GM19324 (cell line): ENCODE measurements around the gene SPATA7.
"Not testable (repeated sequence)": the region's sequence is repeated elsewhere in the genome, so short reads cannot be mapped to it uniquely, and the experiment has no call there.

ENCODE experiments used
- ATAC-seq: cut with Tn5 transposase; IDR thresholded peaks from one replicate; pipeline ENCODE4 v1.9.1; 2021; ENCODE audit warnings: mild to moderate bottlenecking, moderate library complexity; ENCODE audit not compliant: unreplicated experiment, low FRiP score

Gene SPATA7

DNA sequence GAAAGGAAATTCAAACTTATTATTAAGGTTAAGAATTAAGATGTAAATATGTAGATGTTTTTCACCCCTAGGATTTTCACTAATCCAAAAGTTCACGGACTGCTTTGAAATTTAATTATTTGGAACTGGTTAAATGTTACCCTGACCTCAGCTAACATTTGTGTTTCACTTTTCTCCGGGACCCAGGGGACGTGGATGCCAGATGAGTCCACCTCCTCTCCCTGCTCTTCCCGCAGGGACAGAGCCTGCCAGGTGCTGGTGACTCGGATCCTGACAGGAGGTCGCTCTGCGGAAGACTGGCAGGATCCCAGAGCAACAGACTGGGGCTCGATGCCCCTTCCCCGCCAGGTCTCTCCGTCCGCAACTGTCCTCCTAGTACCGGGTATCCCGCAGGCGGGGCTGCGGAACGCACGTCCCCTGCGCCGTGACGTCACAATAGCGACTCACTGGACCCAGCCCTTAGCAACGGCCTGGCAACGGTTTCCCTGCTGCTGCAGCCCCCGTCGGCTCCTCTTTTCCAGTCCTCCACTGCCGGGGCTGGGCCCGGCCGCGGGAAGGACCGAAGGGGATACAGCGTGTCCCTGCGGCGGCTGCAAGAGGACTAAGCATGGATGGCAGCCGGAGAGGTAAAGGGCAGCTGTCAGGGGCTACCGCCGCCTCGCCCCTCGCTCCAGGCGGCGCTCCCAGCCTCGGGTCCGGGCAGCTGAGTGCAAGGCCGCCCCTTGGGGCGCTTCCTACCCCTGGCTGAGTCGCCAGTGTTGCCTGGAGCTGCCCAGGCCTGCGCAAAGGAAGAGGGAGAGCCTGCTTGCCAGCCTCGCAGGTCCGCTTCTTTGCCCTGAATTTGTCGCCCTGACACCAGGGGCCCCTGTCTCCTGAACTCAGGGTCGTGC is at the start of gene SPATA7:
Gene SPATA7 (plus strand): TSS at position 446 of the 890 bp plus-strand sequence. CDS start 162 bp downstream, at position 608.
- peak; percentile 100 for ATAC-seq

GRCh38 chr14:88340357-88340756 is 45.1 kb upstream of the SPATA7 start:
- ATAC-seq: no peak

- ATAC-seq: no peak
Observed at GRCh38 chr14:88342980-88343379, 42.5 kb upstream of the SPATA7 start.

- no peak for ATAC-seq
Observed at GRCh38 chr14:88346048-88346639, 39.3 kb upstream of the SPATA7 start.

GRCh38 chr14:88348546-88348945 is 36.9 kb upstream of the SPATA7 start:
- no peak for ATAC-seq

DNA sequence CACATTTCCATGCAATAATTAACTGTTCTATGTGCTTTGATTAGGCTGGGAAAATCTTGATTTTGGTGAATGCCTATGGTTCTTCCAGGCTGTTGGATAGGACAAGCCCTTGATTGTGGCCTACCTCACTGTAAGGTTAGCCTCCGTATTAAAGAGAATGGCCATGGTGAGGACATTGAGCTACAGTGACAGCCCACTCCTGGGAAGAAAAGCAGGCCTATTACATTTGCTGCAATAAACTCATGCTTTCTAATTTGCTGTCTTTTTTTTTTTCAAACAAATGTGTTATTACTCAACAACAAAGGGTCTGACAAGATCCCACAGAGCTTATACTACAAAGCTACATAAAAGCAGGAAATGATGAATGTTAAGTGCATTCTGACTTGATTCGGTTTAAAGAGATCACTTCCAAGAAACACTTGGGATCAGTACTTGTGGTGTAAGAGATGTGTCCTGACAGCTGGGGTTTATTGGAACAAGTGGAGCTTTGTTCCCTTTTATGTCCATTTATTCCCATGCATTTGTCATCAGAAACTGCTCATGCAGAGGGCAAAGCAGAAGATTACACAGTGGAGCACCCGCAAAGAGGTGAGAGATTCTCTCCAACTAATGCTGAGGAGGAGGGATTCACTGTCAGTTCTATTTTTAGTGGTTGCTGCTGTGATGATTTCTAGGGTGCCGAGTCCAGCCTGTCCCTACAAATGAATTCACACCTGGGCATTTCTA is 33.3 kb upstream of the SPATA7 start:
- no peak for ATAC-seq

DNA sequence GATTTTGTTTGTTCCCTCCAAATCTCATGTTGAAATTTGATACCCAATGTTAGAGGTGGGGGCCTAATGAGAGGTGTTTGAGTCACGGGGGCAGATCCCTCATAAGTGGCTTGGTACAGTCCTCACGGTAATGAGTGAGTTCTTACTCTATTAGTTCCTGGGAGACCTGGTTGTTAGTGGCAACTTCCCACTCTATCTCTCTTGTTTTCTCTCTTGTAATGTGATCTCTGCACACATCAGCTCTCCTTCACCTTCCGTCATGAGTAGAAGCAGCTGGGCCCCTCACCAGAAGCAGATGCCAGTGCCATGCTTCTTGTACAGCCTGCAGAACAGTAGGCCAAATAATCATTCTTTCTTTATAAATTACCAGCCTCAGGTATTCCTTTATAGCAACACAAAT is 32.8 kb upstream of the SPATA7 start:
- ATAC-seq: no peak

- ATAC-seq: no peak
Observed at GRCh38 chr14:88354358-88354757, 31.1 kb upstream of the SPATA7 start.

DNA sequence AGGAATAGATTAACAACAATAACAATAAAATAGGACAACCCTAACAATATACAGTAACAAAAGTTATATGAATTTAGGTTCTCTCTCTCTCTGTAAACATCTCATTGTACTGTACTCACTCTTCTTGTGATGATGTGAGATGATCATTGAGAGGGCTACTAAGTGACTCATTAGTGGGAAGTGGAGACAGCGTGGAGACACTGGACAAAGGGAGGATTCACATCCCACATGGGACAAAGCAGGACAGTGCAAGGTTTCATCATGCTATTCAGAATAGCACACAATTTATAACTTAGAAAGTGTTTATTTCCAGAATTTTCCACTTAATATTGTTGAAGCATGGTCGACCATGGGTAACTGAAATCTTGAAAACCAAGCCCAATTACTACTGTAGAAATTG is 26.0 kb upstream of the SPATA7 start:
- no peak for ATAC-seq

GRCh38 chr14:88363644-88364043 is 21.8 kb upstream of the SPATA7 start:
- ATAC-seq: no peak

DNA sequence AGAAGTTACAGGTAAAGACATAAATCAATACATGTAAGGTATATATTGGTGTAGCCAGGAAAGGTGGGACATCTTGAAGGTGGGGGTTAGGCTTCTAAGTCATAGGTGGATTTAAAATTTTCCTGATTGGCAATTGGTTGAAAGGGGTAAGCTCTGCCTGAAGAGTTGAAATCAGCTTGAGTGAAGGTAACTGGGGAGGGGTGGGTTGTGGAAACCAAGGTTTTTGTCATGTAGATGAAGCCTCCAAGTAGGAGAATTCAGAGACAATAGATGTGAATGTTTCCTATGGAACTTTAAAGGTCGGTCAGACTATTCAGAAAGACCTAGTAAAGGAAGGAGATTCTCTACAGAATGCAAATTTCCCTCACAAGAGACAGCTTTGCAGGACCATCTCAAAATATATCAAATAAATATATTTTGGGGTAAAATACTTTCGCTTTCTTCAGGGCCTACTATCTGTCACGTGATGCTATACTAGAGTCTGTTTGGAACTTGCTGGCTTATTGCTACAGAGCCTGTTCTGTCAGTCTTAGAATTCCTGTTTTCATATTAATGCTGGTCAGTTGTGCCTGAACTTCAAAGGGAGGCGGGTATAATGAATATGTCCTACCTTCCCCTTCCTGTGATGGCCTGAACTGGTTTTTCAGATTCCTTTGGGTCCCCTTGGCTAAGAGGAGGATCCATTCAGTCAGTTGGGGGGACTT is 20.6 kb upstream of the SPATA7 start:
- no peak for ATAC-seq

DNA sequence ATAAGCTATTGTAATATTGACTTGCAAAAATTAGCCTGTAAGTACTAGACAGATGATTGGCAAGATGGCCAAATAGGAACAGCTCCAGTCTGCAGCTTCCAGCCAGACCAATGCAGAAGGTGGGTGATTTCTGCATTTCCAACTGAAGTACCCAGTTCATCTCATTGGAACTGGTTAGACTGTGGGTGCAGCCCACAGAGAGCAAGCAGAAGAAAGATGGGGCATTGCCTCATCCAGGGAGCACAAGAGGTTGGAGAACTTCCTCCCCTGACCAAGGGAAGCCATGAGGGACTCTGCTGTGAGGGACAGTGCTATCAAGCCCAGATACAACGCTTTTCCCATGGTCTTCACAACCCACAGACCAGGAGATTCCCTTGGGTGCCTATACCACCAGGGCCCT is 16.0 kb upstream of the SPATA7 start:
- ATAC-seq: no peak

DNA sequence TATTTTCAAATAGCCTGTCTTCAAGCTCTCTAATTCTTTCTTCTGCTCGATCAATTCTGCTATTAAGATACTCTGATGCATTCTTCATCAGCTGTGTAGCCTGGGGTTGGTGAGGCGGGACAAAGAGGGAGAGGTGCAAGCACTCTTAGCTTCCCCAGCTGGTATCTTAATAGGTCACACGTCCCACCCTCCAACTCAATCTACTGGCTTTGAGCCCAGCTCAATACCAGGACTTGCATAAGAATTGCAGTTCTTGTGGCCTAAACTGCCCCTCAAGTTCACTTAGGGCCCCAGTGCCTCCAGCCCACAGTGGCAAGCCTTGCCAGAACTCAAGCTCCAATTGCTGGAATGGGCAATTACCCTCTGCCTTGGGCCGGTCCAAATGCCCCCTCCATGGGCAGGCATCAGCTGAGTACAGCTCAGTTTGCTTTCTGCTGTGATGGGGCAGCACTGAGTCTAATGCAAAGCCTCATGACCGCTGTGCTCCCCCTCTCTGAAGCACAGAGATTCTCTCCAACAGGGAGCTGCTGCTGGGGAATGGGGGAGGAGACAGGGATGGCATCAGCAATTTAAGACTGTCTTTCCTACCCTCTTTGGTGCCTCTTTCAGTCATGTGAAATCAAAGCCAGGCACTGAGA is 5.6 kb upstream of the SPATA7 start:
- ATAC-seq: no peak

DNA sequence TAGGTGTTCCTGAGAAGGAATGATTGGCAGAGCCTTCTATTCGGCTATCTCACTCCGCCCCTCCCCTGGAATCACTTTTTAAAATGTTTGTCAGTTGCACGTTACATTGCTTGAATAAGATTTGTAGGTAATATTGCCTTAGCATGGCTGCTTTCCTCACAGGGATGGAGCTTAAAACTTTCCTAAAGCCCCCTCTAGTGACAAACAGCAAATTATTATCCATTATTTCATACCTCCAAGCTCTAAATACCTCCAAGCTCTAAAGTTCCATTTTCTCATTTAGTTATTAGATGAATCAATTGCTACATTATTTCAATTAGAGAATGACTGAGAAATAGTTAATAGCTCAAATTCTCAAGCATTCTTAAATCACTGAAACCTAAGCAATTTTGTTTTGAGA is 5.1 kb upstream of the SPATA7 start:
- no peak for ATAC-seq

DNA sequence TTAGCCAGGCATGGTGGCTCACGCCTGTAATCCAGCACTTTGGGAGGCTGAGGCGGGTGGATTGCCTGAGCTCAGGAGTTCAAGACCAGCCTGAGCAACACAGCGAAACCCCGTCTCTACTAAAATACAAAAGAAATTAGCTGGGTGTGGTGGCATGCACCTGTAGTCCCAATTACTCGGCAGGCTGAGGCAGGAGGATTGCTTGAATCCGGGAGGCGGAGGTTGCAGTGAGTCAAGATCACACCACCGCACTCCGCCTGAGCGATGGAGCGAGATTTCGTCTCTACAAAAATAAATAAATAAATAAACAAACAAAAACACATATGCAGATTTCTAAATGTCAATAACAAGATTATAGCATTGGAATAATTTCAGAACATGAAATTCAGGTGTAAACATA is 3.8 kb upstream of the SPATA7 start:
- not testable (repeated sequence) for ATAC-seq

DNA sequence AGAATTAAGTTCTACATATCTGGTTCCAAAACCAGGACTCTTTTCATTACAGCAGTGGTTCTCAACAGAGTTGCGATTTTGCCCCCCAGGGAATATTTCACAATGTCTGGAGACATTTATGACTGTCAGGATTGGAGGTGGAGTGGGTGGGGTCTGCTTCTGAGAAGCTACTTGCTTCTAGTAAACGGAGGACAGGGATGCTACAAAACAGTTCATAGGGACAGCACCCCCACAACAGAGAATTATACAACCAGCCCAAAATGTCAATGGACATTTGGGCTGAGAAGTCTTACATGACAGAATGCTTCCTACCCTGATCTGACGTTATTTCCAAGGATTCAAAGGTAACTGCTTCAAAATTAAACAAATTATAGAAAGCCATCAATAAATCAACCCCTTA is 739 bp upstream of the SPATA7 start:
- no peak for ATAC-seq

- ATAC-seq: no peak
Observed at GRCh38 chr14:88386256-88386794, 868 bp downstream of the SPATA7 start.

DNA sequence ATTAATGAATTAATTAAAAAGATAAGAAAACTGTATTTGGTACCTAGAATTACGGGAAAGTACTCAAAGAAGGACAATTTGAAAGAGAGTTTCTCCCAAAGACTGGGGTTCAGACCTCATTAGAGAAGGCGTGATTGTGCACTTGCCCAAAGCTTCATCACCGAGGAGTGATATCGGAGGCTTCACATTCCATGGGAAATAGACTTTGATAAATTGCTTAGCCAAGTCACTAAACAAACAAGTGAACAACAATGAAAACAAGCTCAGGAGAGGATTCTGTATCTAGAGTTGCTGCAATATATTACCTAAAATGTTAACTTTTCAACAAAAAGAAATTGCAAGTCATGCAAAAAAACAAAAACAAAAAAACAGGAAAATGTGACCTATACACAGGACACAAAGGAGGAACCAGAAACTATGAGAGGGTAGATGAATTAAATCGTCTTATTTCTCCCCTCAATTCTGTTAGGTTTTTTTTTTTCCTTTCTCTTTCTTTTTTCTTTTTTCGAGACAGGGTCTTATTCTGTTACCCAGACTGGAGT is 3.4 kb downstream of the SPATA7 start:
- no peak for ATAC-seq

DNA sequence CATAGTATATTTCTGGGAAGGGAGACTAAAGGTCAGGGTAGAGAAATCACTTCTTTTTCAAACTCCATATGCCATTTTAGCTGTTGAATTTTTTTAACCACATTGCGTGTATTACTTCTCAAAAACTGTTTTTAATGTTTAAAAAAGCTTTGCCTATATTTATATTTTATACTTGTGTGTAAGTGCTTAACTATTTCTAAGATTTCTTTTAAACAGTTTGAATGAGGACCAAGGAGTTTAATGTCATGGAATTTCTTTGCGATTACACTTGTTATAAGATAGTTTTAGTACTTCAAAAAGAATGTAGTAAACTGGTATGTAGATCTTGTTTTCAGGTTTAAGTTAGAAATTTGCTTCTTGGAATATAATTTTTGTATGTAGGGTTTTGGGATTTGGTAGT is 7.2 kb downstream of the SPATA7 start:
- ATAC-seq: no peak

- ATAC-seq: no peak
Observed at GRCh38 chr14:88411039-88411438, 25.6 kb downstream of the SPATA7 start.
